HG02973 (cell line): ENCODE data around the gene PTPRN2.

ENCODE experiments used
- ATAC-seq: cut with Tn5 transposase; IDR thresholded peaks from one replicate; pipeline ENCODE4 v1.9.1; 2021; ENCODE audit warnings: moderate library complexity; ENCODE audit not compliant: unreplicated experiment

PTPRN2 gene

DNA sequence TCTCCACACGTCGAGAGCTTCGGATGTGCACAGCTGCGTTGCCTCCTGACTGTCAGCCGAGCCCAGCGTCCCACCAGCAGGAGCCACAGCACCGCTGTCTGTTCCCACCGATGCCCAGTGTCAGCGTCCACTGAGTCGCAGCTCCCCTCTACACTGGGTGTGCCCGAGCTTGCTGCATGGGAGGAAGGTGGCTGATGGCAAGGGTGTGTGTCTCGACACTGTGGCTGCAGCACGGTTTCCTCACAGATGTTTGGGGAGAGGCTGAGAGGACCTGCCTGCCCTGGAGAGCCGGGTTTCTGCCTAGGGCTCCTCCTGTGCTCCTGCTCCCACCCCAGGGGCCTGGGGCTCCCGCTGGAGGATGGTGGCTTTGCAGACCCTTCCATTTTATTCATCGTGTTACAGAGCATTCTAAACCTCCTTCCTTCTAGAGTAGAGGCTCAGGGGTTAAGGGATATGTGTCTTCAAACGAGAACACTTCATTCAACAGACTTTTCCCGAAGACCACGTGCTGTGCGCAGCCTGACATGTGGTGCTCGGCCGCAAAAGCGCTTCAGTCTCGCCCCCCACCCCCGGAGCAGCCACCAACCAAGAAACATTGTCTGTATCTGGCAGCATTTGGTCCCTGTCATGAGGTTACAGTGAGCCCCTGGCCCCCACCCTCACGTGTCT, 866.0 kb downstream of the PTPRN2 start:
- no peak for ATAC-seq

DNA sequence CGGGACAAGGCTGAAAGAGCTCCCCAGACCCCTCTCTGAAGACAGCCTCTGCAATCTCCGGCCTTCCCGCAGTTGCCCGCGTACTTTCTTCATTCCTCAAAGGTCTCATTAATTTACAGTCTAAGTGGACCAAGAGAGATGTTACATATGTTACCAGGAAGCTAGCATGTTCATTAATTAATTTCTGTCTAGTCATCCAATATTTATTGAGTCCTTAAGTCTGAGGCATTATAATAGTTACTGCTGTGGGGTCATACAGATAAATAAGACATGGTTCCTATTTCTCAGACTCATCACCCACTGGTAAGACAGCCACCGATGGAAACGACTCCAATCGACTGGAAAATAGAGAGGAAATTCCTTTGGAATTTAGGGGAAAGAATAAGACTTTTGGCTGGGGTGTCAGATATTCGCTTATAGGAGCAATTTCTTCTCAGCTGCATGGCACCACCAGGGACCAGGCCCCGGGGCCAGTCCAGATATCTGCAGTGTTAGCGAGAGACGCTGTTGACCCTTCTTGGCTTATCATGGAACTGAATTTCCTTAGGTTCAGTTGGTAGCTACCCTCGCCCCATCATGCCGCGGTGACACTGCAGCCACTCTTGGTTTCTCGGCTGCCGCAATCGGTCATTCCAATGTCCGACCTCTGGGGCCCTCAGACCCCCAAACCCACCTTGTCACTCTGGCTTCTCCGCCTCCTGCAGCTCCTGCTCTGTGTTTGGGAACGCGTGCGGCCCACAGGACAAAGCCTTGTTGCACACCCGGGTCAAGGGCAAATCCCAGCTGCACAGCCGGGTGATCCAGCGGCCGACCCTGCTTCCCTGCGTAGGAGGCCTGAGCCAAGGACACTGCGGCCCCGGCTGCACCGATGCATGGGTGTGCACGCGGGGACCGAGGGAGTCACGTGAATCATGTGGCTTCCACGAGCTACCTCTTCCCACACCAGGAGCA, 867.6 kb downstream of the PTPRN2 start:
- ATAC-seq = no peak

DNA sequence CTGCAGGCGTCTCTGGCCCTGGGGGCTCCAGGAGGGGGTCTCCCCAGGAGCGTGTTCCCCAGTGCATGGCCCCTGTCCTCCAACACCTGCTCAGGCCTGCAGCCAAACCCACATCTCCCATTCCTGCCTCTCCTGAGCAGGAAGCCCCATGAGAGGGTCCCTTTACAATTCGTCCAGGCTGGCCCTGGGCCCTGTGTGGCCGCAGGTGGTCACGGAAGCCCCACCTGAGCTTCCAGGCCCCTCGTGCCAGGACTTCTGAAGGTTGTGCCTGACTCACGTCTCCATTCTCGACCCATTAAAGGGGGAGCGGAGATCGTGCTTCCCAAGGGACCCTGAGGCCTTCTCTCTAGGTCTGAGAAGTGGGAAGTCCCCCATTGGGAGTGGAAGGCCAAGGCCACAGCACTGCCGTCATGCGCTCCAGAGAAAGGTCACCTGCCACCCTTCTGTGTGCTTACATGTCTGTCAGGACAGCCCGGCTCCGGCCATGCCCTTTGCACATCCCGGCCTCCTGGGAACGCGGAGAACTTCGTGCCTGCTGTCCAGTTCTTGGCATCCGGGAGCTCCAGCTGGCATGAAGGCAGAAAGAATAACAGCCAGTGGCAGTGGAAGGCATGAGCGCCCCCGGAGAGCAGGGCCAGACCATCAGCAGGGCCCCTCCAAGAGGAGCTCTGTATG, 868.5 kb downstream of the PTPRN2 start:
- no peak for ATAC-seq

GRCh38 chr7:157718303-157719007, 869.2 kb downstream of the PTPRN2 start:
- ATAC-seq = no peak

GRCh38 chr7:157717211-157718174, 870.1 kb downstream of the PTPRN2 start:
- no peak for ATAC-seq

GRCh38 chr7:157715938-157716280, 871.7 kb downstream of the PTPRN2 start:
- no peak for ATAC-seq

DNA sequence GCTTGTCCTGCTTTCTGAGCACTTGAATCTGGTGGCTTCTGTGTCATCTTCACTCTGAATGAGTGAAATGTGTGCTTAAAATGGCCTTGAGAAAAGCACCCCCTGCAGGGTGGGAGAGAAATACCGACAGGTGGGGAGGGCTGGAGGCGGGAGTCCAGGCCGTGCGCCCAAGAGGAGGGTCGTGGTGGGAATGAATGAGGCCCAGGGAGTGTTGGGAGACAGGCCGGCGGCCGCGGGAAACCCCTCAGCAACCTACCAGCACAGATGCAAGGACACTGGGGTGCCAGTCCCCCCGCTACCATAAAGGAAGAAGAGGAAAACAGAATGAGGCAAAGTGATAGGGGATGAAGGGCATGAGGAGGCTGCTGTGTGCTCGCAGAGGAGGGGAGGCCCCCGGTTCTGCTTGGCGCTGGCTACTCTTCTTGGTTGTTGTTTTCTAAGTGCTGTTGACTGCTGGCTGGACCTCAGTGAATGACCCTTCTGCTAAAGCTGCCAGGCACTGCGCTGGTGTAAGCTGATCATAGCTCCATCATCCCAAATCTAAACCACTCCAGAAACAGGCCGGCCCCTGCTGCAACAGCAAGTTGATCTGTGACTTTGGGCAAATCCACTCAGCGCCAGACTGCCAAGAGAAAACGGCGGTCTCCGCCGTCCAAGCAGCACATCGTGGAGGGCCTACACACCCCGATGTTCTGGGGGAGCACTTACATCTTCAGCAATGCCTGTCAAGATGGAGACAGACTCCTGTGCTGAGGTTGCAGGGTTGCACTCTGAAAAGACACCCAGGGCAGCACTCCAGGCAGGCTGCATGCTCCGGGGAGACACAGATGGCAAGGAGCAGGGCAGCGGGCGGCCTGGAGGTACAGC, 872.3 kb downstream of the PTPRN2 start:
- ATAC-seq = no peak

DNA sequence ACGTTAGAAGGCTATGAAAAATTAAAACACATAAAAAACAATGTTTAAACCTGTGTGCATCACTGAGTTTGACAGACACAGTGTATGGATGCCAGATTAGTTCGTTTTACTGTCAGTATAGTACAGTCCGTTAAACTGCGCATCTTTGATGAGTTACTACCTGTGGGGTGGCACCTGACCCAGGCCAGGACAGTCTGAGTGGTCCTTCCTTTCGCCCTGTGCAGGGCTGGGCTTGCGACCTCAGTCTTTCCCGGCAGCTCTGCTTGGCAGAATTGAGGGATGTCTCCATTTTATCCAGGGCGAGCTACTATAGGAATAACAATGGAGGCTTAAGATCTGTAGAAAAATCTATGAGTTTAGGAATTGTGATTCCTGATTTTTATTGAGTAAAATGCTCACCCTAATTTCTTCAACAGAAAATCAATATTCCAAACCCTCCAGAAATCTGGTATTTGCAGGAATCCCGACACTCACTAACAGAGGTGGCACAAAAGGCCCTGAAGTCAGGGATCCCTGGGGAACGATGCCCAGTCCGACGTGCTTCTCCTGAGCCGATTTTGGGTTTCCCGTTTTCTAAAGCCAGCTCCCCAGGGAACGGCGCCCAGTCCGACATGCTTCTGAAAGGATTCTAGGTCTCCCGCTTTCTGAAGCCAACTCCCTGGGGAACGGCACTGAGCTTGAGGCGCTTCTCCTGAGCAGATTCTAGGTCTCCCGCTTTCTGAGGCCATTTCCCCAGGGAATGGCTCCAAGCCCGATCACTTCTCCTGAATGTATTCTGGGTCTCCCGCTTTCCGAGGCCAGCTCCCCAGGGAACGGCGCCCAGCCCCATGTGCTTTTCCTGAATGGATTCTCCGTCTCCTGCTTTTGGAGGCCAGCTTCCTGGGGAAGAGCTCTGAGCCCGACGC, 873.2 kb downstream of the PTPRN2 start:
- no peak for ATAC-seq

DNA sequence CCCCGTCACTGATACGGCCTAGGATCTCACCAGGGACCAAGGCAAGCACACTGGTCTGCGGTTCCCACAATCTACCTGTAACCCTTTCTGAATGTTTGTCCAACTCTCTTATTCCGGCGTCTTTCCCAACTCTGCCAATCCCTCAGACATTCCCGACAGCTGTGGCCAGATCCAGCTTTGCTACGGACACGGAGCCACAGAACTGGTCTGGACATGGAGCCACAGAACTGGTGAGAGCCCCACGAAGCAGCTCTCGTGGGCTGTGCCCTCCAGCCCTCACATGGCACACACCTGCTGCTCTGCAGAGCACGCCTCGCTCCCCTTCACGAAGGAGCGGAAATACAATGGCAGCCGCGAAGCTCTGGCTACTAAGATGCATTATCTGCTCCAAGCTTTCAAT, 874.0 kb downstream of the PTPRN2 start:
- no peak for ATAC-seq

DNA sequence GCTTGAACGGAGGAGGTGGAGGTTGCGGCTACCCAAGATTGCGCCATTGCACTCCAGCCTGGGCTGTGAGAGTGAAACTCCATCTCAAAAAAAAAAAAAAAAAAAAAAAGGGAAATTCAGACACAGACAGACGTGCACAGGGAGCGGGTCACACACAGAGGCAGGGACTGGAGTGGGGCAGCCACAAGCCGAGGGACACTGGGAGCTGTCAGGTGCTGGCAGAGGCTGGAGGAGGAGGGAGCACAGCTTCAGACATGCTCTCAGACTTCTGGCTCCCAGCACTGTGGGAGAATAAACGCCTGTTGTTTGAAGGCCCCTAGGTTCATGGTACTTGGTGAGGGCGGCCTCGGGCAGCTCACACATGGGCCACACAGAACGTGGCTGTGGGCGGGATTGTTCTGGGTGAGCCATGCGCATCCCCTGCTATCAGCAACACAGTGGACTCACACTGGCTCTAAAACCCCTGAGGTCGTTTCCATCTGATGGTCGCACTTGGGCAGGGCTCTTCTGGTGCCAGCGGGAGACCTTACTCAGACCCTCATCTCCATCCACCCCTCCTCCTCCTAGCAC, 874.9 kb downstream of the PTPRN2 start:
- ATAC-seq = no peak

DNA sequence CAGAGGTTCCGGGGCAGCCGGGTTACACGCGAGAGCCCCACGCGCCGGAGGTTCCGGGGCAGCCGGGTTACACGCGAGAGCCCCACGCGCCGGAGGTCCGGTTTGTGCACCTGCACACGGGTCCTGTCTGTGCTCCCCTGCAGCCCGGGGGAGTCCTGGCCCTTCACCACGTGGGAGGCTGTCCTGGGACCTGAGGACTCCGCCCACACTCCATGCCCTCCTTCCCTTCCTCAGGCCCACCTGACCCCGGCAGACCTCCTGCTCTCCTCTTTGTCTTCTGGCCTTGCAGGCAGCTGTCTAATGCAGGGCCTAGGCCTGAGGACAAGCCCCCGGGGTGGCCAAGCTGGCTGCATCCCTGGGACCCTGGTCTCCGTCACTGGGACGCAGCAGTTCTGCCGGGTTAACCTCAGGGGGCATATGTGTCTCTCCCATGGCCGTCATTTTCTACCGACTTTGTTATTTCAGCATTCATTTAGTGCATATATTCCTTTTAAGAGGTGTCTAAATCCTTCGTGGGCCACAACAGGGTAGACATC, 876.2 kb downstream of the PTPRN2 start:
- no peak for ATAC-seq

- no peak for ATAC-seq
Observed at GRCh38 chr7:157710396-157710795, 877.2 kb downstream of the PTPRN2 start.

DNA sequence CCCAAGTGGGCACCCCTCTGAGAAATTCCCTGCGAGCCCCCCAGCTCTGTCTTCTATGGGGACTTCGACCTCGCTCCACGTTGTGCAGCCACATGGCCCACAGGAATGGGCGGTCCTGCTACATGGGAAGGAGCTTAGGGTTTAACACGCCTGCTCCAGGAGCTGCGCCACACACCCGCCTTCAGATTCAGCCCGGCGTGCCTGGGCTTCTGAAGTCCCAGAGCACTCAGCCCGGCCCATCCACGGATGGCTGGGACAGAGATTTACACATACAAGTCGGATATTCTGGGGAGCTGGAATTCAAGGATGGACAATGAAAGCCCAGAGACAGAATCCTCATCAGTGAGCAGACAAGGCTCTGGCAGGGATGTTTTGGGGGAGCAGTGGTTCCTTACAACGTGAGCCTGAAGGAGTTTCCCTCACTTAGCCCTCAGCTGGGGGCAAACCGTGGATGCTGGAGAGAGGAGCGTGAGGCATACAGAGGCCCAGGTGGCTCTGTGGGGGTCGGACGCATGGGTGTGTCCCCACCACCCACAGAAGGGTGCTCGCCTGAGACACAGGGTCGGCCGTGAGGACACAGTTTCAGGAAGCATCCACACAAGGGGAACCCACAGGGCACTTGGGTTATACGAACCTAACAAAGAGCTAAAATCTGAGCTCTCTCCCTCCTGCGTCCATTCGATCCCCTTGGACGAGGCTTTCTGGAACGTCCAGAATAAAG, 877.9 kb downstream of the PTPRN2 start:
- ATAC-seq = no peak

GRCh38 chr7:157708919-157709295, 878.7 kb downstream of the PTPRN2 start:
- no peak for ATAC-seq

DNA sequence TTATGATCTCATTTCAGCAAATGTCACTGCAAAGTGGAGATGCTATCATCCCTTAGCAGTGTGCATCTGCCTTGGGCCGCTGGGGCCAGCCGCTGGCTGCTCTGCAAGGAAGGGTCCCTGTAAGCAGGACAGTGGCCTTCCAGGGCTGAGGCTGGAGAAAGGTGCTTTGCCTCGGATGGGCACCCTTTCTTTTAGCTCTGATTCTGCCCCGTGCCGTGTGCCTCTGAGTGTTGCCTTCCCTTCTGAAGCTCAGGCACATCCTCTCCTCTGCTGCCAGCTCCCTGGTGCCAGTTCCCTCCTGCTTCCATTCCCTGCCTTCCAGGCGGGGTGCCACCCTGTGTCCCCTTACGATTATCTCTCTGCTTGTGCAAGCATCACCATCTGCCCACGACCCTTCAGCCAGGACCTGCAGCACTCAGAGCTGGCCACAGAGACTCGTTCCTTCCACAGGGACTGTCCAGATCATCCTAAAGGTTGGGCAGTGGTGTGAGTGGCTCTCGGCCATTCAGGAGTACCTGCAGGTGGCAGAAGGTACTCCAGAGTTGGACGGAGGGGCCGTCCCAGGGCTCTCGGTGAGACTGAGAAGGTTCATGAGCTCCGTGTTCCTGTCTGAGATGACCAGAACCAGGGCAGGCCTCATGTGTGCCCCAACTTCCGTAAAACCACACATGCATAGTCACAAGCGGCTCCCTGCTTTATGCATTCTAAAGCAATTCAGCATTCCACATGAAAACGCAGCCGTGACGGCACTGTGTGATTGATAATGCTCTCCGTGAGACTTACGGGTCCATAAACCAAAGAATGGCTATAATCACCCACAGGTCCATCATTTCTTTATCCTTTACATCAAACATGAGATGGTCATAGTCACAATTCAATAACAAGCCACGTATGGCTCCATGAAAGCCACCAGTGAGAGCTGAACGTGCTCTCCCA, 879.4 kb downstream of the PTPRN2 start:
- ATAC-seq = no peak

GRCh38 chr7:157704365-157704764, 883.3 kb downstream of the PTPRN2 start:
- no peak for ATAC-seq
